Measurements from ENCODE around the gene SUN3. TPM values are rescaled to one million over a fixed set of nuclear protein-coding genes. Genes with fewer than 3 reads are reported as not detected.
"Not testable (repeated sequence)": the region's sequence is repeated elsewhere in the genome, so short reads cannot be mapped to it uniquely, and the experiment has no call there.

SUN3 gene
- total and polyA plus RNA-seq, 4 donors, result not detected

DNA sequence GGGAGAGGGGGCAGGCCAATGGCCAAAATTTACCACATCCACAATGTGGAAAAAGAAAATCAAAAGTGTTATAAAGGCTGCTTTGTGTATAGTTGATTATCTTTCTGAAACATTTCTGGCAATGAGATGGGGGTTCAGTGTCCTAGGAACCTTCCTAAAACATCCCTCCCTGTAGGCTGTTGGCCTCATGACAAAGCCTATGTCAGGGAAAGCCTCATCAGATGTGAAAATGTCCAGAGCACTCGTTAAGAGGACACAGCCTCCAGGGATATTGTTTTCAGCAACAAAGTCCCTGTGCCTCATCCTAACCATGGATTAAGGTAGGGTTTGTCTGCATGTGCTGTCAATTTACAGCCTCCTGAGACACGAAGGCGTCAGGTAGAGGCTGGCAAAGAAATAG, 17.0 kb downstream of the SUN3 start:
- Histone ChIP-seq H3K4me1 (ENCODE audit: control insufficient read depth in 1 of 2, insufficient read depth in 2 of 2, low read length in 2 of 2) (peaks cover 0 to 2% of the 10 kb centered on the region in 2 donors), H3K9me3 (ENCODE audit: control insufficient read depth, low read length) (no peaks in the 10 kb centered on the region), H3K4me3 (ENCODE audit: low read length in 2 of 2) (no peak overlapping the region), H3K36me3 (ENCODE audit: control insufficient read depth in 1 of 2, insufficient read depth in 2 of 2, low read length in 1 of 2) (no peaks in the 10 kb centered on the region), H3K27me3 (ENCODE audit: control insufficient read depth in 1 of 2, insufficient read depth in 2 of 2, low read length in 1 of 2) (no peaks in the 10 kb centered on the region), H3K27ac (ENCODE audit: low read depth in 1 of 2, low read length in 2 of 2) (no peak overlapping the region)
- intact Hi-C loops (cut with DNase I), result no loop called here
- 80 to 87% methylated on average over 3 of the region's 3 CpGs for WGBS, 2 donors
- ATAC-seq (ENCODE audit: low FRiP score) (no peak), DNase-seq (no peak)

DNA sequence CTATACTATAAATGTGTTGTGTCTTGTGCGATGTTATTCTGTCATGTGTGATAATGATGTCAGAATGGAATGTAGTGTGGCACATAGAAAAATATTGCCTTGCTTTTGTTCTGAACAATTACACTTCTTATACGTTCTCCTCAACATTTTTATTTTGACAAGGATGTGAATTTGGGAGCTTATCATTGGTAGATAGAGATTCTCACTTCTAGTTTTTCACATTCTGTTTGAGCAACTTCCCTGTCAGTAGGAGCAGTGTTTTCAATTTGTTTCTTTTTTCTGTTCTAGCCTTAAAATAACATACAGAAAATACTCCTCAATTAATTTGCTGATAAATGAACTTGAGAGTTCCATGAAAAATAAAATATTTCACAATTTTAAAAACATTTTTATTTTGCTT, 17.6 kb downstream of the SUN3 start:
- intact Hi-C loops (cut with DNase I), result no loop called here
- Histone ChIP-seq H3K27me3 (ENCODE audit: control insufficient read depth in 1 of 2, insufficient read depth in 2 of 2, low read length in 1 of 2) (no peaks in the 10 kb centered on the region), H3K4me3 (ENCODE audit: low read length in 2 of 2) (no peak overlapping the region), H3K4me1 (ENCODE audit: control insufficient read depth in 1 of 2, insufficient read depth in 2 of 2, low read length in 2 of 2) (peaks cover 0 to 2% of the 10 kb centered on the region in 2 donors), H3K9me3 (ENCODE audit: control insufficient read depth, low read length) (no peaks in the 10 kb centered on the region), H3K27ac (ENCODE audit: low read depth in 1 of 2, low read length in 2 of 2) (no peak overlapping the region), H3K36me3 (ENCODE audit: control insufficient read depth in 1 of 2, insufficient read depth in 2 of 2, low read length in 1 of 2) (no peaks in the 10 kb centered on the region)
- DNase-seq (no peak), ATAC-seq (ENCODE audit: low FRiP score) (no peak)
- 32 to 37% methylated on average over 2 of the region's 2 CpGs for WGBS, 2 donors

DNA sequence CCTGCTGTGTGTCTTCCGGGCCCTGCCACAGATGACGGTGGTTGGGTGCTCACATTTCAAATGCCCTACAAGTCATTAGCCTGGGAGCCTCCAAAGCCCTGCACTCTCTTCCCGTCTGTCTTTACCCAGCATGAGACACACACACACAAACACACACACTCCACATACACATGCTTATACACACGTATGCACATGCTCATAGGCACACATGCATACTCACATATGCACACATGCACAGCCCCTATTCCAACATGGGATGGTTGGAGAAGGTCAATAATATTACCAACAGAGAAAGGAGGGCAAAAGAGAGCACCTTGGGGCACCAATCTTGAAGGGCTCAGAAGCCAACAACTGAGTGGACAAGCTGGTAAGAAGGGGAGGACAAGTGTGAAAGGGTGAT, 19.0 kb downstream of the SUN3 start:
- H3K9me3 ChIP-seq (ENCODE audit: control insufficient read depth, low read length), result peaks cover 1% of the 10 kb centered on the region
- H3K36me3 ChIP-seq (ENCODE audit: control insufficient read depth in 1 of 2, insufficient read depth in 2 of 2, low read length in 1 of 2), result no peaks in the 10 kb centered on the region
- no peak overlapping the region for H3K4me3 ChIP-seq (ENCODE audit: low read length in 2 of 2)
- intact Hi-C loops (cut with DNase I), result no loop called here
- H3K27ac ChIP-seq (ENCODE audit: low read depth in 1 of 2, low read length in 2 of 2), result no peak overlapping the region
- H3K27me3 ChIP-seq (ENCODE audit: control insufficient read depth in 1 of 2, insufficient read depth in 2 of 2, low read length in 1 of 2), result no peaks in the 10 kb centered on the region
- H3K4me1 ChIP-seq (ENCODE audit: control insufficient read depth in 1 of 2, insufficient read depth in 2 of 2, low read length in 2 of 2), result peaks cover 0 to under 1% of the 10 kb centered on the region in 2 donors
- no peak for DNase-seq
- ATAC-seq (ENCODE audit: low FRiP score), result no peak
- 97% methylated on average over 4 of the region's 4 CpGs for WGBS, 2 donors

DNA sequence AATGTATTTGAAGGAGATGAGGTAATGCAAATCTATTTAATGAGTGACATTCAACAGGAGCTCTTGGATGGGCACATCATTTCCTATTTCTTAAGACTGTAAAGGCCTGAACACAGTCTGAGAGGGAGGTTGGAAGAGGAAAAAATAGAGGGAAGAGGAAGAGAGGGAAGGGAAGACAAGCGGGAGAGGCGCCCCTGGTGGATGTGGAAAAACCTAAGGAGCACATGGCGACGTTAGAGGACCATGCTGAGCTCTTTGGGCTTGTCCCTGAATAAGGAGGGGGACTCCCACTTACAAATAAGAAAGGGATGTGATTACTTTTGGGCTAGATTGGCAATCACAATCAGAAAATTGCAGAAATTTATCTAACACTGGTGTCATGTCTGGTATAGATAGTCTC, 19.6 kb downstream of the SUN3 start:
- Histone ChIP-seq H3K4me3 (ENCODE audit: low read length in 2 of 2) (no peak overlapping the region), H3K4me1 (ENCODE audit: control insufficient read depth in 1 of 2, insufficient read depth in 2 of 2, low read length in 2 of 2) (no peaks in the 10 kb centered on the region), H3K27ac (ENCODE audit: low read depth in 1 of 2, low read length in 2 of 2) (no peak overlapping the region), H3K9me3 (ENCODE audit: control insufficient read depth, low read length) (peaks cover 1% of the 10 kb centered on the region), H3K27me3 (ENCODE audit: control insufficient read depth in 1 of 2, insufficient read depth in 2 of 2, low read length in 1 of 2) (no peaks in the 10 kb centered on the region), H3K36me3 (ENCODE audit: control insufficient read depth in 1 of 2, insufficient read depth in 2 of 2, low read length in 1 of 2) (no peaks in the 10 kb centered on the region)
- no peak for DNase-seq
- WGBS, 2 donors, result 90 to 91% methylated on average over 4 of the region's 4 CpGs
- intact Hi-C loops (cut with DNase I), result no loop called here
- ATAC-seq (ENCODE audit: low FRiP score), result no peak

DNA sequence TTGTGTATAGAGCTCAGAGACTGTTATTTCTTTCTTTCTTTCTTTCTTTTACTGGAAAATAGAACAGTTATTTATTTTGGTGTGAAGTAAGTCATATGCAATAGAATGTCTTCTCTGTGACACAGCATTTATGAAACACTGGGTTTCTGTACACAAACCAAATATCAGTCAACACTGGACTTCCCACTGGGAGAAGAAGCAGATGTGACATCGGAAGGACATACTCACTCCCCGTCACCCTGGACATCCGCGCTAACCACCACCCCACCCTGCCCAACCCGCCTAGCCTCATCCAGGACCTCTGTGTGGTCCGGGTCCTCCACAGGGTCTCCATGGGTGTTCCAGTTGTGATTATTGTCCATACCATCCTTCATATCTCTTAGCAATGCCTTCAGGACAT, 22.0 kb downstream of the SUN3 start:
- H3K9me3 ChIP-seq (ENCODE audit: control insufficient read depth, low read length), result peaks cover 1% of the 10 kb centered on the region
- no peaks in the 10 kb centered on the region for H3K4me1 ChIP-seq (ENCODE audit: control insufficient read depth in 1 of 2, insufficient read depth in 2 of 2, low read length in 2 of 2)
- H3K4me3 ChIP-seq (ENCODE audit: low read length in 2 of 2), result no peak overlapping the region
- H3K36me3 ChIP-seq (ENCODE audit: control insufficient read depth in 1 of 2, insufficient read depth in 2 of 2, low read length in 1 of 2), result no peaks in the 10 kb centered on the region
- no peak overlapping the region for H3K27ac ChIP-seq (ENCODE audit: low read depth in 1 of 2, low read length in 2 of 2)
- ATAC-seq (ENCODE audit: low FRiP score) (no peak), DNase-seq (no peak)
- intact Hi-C loops (cut with DNase I), result no loop called here
- 82 to 90% methylated on average over 6 of the region's 6 CpGs for WGBS, 2 donors
- no peaks in the 10 kb centered on the region for H3K27me3 ChIP-seq (ENCODE audit: control insufficient read depth in 1 of 2, insufficient read depth in 2 of 2, low read length in 1 of 2)

DNA sequence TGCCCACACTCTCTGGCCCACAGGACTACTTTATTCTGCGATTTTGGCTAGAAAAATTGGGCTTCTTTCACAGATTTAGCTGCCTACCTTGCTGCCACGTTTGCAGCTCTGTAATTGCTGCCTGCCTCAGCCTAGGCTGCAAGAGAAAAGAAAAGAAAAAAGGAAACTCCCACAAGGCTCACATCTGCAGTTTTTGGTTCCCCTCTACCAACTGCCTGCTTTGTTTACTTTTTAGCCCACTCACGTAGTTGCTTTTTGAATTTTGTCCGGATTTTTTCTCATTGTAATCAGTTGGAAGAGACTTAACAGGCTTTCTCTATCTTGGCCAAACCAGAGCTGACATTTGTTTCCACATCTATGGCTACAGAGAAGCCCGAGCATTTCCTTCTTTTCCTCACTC, 24.3 kb downstream of the SUN3 start:
- no peaks in the 10 kb centered on the region for H3K27me3 ChIP-seq (ENCODE audit: control insufficient read depth in 1 of 2, insufficient read depth in 2 of 2, low read length in 1 of 2)
- peaks cover 1% of the 10 kb centered on the region for H3K9me3 ChIP-seq (ENCODE audit: control insufficient read depth, low read length)
- H3K4me3 ChIP-seq (ENCODE audit: low read length in 2 of 2), result no peak overlapping the region
- intact Hi-C loops (cut with DNase I), result no loop called here
- no peaks in the 10 kb centered on the region for H3K36me3 ChIP-seq (ENCODE audit: control insufficient read depth in 1 of 2, insufficient read depth in 2 of 2, low read length in 1 of 2)
- no peaks in the 10 kb centered on the region for H3K4me1 ChIP-seq (ENCODE audit: control insufficient read depth in 1 of 2, insufficient read depth in 2 of 2, low read length in 2 of 2)
- ATAC-seq (ENCODE audit: low FRiP score) (no peak), DNase-seq (no peak)
- no peak overlapping the region for H3K27ac ChIP-seq (ENCODE audit: low read depth in 1 of 2, low read length in 2 of 2)
- 19 to 24% methylated on average over 5 of the region's 5 CpGs for WGBS, 2 donors

DNA sequence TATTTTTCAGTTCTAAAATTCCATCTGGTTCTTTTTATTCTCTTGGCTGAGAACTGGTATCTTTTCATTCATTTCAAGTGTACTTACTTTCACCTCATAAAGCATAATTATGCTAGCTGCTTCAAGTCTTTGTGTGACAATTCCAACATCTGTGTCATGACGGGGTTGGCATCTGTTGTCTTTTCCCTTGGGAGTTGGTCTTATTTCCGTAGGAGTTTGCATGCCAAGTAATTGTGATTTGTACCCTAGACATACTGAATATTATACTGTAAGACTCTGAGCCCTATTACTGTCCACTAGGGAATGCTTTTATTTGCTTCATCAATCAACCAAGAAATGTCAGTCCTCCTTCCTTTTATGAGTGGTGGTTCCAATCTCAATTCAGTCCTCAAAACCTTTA, 24.9 kb downstream of the SUN3 start:
- ATAC-seq (ENCODE audit: low FRiP score) (no peak), DNase-seq (no peak)
- Histone ChIP-seq H3K27ac (ENCODE audit: low read depth in 1 of 2, low read length in 2 of 2) (no peak overlapping the region), H3K4me1 (ENCODE audit: control insufficient read depth in 1 of 2, insufficient read depth in 2 of 2, low read length in 2 of 2) (no peaks in the 10 kb centered on the region), H3K27me3 (ENCODE audit: control insufficient read depth in 1 of 2, insufficient read depth in 2 of 2, low read length in 1 of 2) (no peaks in the 10 kb centered on the region), H3K9me3 (ENCODE audit: control insufficient read depth, low read length) (peaks cover 1% of the 10 kb centered on the region), H3K4me3 (ENCODE audit: low read length in 2 of 2) (no peak overlapping the region), H3K36me3 (ENCODE audit: control insufficient read depth in 1 of 2, insufficient read depth in 2 of 2, low read length in 1 of 2) (no peaks in the 10 kb centered on the region)
- 16 to 18% methylated on average over 2 of the region's 2 CpGs for WGBS, 2 donors
- intact Hi-C loops (cut with DNase I), result no loop called here

DNA sequence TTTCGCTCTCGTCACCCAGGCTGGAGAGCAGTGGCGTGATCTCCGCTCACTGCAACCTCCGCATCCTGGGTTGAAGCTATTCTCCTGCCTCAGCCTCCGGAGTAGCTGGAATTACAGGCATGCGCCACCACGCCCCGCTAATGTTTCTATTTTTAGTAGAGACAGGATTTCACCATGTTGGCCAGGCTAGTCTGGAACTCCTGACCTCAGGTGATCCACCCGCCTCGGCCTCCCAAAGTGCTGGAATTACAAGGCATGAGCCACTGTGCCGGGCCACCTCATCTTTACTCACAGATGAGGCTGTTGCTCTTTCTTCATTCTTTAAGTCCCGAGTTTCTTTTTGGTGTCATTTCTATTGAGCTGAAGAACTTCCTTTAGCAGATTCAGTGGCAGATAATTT, 28.7 kb downstream of the SUN3 start:
- DNase-seq; H3K27me3 ChIP-seq (ENCODE audit: control insufficient read depth in 1 of 2, insufficient read depth in 2 of 2, low read length in 1 of 2); H3K4me1 ChIP-seq (ENCODE audit: control insufficient read depth in 1 of 2, insufficient read depth in 2 of 2, low read length in 2 of 2); intact Hi-C loops (cut with DNase I); H3K36me3 ChIP-seq (ENCODE audit: control insufficient read depth in 1 of 2, insufficient read depth in 2 of 2, low read length in 1 of 2); H3K27ac ChIP-seq (ENCODE audit: low read depth in 1 of 2, low read length in 2 of 2); H3K4me3 ChIP-seq (ENCODE audit: low read length in 2 of 2); ATAC-seq (ENCODE audit: low FRiP score); H3K9me3 ChIP-seq (ENCODE audit: control insufficient read depth, low read length): not testable (repeated sequence)
- WGBS, 2 donors, result 62 to 70% methylated on average over 13 of the region's 13 CpGs

DNA sequence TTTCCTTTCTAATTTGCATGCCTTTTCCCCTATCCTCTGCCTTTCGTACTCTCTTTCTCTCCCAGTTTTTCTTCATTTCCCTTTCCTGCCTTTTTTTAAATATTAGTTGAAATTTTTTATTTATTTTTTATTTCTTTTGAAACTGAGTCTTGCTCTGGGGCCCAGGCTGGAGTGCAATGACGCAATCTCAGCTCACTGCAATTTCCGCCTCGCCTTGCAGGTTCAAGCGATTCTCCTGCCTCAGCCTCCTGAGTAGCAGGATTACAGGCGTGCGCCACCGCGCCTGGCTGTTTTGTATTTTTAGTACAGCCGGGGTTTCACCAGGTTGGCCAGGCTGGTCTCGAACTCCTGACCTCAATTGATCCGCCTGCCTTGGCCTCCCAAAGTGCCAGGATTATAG, 29.5 kb downstream of the SUN3 start:
- no peaks in the 10 kb centered on the region for H3K9me3 ChIP-seq (ENCODE audit: control insufficient read depth, low read length)
- H3K27me3 ChIP-seq (ENCODE audit: control insufficient read depth in 1 of 2, insufficient read depth in 2 of 2, low read length in 1 of 2), result no peaks in the 10 kb centered on the region
- H3K36me3 ChIP-seq (ENCODE audit: control insufficient read depth in 1 of 2, insufficient read depth in 2 of 2, low read length in 1 of 2), result no peaks in the 10 kb centered on the region
- H3K4me3 ChIP-seq (ENCODE audit: low read length in 2 of 2), result no peak overlapping the region
- ATAC-seq (ENCODE audit: low FRiP score) (no peak), DNase-seq (no peak)
- H3K27ac ChIP-seq (ENCODE audit: low read depth in 1 of 2, low read length in 2 of 2), result no peak overlapping the region
- 96% methylated on average over 12 of the region's 12 CpGs for WGBS, 2 donors
- H3K4me1 ChIP-seq (ENCODE audit: control insufficient read depth in 1 of 2, insufficient read depth in 2 of 2, low read length in 2 of 2), result no peaks in the 10 kb centered on the region
- intact Hi-C loops (cut with DNase I), result no loop called here

Measured in aorta (tissue), 5 donors.